HCT116 (cell line): ENCODE results near the gene ANKRD22. TPM values are rescaled to one million over a fixed set of nuclear protein-coding genes. Genes with fewer than 3 reads are reported as not detected.

Source experiments
- ATAC-seq: fragments of 200-7000 bp; cut with Tn5 transposase; 2 replicates; pipeline ENCODE4 v1.9.1; 2020; ENCODE audit warnings: mild to moderate bottlenecking, moderate library complexity
- BruUV-seq: library from RNA; stranded (reverse); fragments of 400-500 nt; replicated peaks from 2 replicates; lab custom pipeline; 2021; lab: Mats Ljungman, UMichigan
- CTCF ChIA-PET: fragments of 300-600 bp; sonication (Branson Sonifier 250); formaldehyde crosslinking; loops from one replicate; lab custom pipeline; 2021; ENCODE audit warnings: antibody characterized with exemption; lab: Charles Lee
- POLR2A ChIA-PET: fragments of 300-600, 350-600 bp; sonication (Branson Sonifier 250); formaldehyde crosslinking; loops from one replicate; lab custom pipeline; 2021; ENCODE audit warnings: antibody characterized with exemption; lab: Charles Lee
- RAD21 ChIA-PET, 2 experiments: fragments of 300-600 bp; sonication (Branson Sonifier 250); formaldehyde crosslinking; loops; one replicate each; lab custom pipeline; 2023; ENCODE audit warnings: low total read pairs in 2 of 2; ENCODE audit not compliant: uncharacterized antibody in 2 of 2, unreplicated experiment in 2 of 2, low non-redundant PET in 1 of 2; lab: Charles Lee
- DNase-seq: peaks from one replicate; pipeline ENCODE4 v3.0.0-alpha.2; 2010; ENCODE audit warnings: low read depth, low spot score
- H2AFZ ChIP-seq: fragments of 200-600 bp; shearing (Covaris generic), sonication (generic); 2 replicates; pipeline ENCODE4 v1.6.1; 2017; ENCODE audit warnings: low read depth, mixed run types, mixed read lengths, antibody characterized with exemption, low read length; ENCODE audit not compliant: poor library complexity, severe bottlenecking
- H3K27ac ChIP-seq: 2 replicates; pipeline ENCODE4 v1.5.1; 2012; ENCODE audit warnings: low read depth, low read length
- H3K27me3 ChIP-seq: fragments of 200-600 bp; sonication (generic); 2 replicates; pipeline ENCODE4 v1.6.1; 2016; ENCODE audit warnings: mixed run types, low read length, mixed read lengths; ENCODE audit not compliant: insufficient read depth
- H3K36me3 ChIP-seq, 2 experiments: fragments of 200-500 bp in 1 of 2; fragments of 200-600 bp in 1 of 2; sonication (Bioruptor generic) in 1 of 2; sonication (generic) in 1 of 2; 2 replicates each; pipeline versions ENCODE4 v1.5.1 to v1.6.1; 2014 to 2016; ENCODE audit warnings: low read length in 2 of 2, inconsistent platforms in 1 of 2, mixed read lengths in 1 of 2, mixed run types in 1 of 2; ENCODE audit not compliant: insufficient read depth in 2 of 2, control insufficient read depth in 1 of 2
- H3K4me1 ChIP-seq, 2 experiments: fragments of 200-600 bp in 1 of 2; sonication (generic) in 1 of 2; 2 replicates each; pipeline versions ENCODE4 v1.5.1 to v1.6.1; 2012 to 2017; ENCODE audit warnings: low read length in 2 of 2, inconsistent platforms in 1 of 2, mild to moderate bottlenecking in 1 of 2, mixed read lengths in 1 of 2, mixed run types in 1 of 2, moderate library complexity in 1 of 2; ENCODE audit not compliant: insufficient read depth in 2 of 2, control insufficient read depth in 1 of 2
- H3K4me2 ChIP-seq: fragments of 200-600 bp; sonication (generic); 2 replicates; pipeline ENCODE4 v1.6.1; 2017; ENCODE audit warnings: mixed run types, low read length, mixed read lengths
- H3K4me3 ChIP-seq, 2 experiments: fragments of 200-600 bp in 1 of 2; sonication (generic) in 1 of 2; replicated peaks in 1 of 2; 2 replicates each; pipeline ENCODE4 v1.5.1; 2011 to 2016; ENCODE audit warnings: low read length in 2 of 2, control low read depth in 1 of 2, low read depth in 1 of 2, mild to moderate bottlenecking in 1 of 2, mixed read lengths in 1 of 2, mixed run types in 1 of 2
- H3K79me2 ChIP-seq: fragments of 200-600 bp; sonication (generic); 2 replicates; pipeline ENCODE4 v1.6.1; 2017; ENCODE audit warnings: mild to moderate bottlenecking, mixed run types, low read length, moderate library complexity, mixed read lengths; ENCODE audit not compliant: insufficient read depth
- H3K9ac ChIP-seq: fragments of 200-600 bp; sonication (generic); 2 replicates; pipeline ENCODE4 v1.6.1; 2016; ENCODE audit warnings: low read length, mixed read lengths
- H3K9me2 ChIP-seq: fragments of 200-600 bp; sonication (generic), shearing (Covaris generic); 2 replicates; pipeline ENCODE4 v1.6.1; 2017; ENCODE audit warnings: mixed run types, mild to moderate bottlenecking, moderate library complexity; ENCODE audit not compliant: insufficient read depth
- H3K9me3 ChIP-seq, 2 experiments: fragments of 200-500 bp in 1 of 2; fragments of 200-600 bp in 1 of 2; sonication (Bioruptor generic) in 1 of 2; sonication (generic) in 1 of 2; 2 replicates each; pipeline ENCODE4 v1.6.1; 2014 to 2017; ENCODE audit warnings: low read length in 2 of 2, mixed read lengths in 2 of 2, inconsistent platforms in 1 of 2, low read depth in 1 of 2, mild to moderate bottlenecking in 1 of 2, mixed run types in 1 of 2, moderate library complexity in 1 of 2; ENCODE audit not compliant: control insufficient read depth in 1 of 2, insufficient read depth in 1 of 2
- H4K20me1 ChIP-seq: fragments of 200-600 bp; sonication (generic), shearing (Covaris generic); 2 replicates; pipeline ENCODE4 v1.6.1; 2017; ENCODE audit warnings: mixed run types, mild to moderate bottlenecking, moderate library complexity; ENCODE audit not compliant: insufficient read depth
- CBX3 ChIP-seq: IDR thresholded peaks from 2 replicates; pipeline ENCODE4 v1.6.1; 2012; ENCODE audit warnings: low read depth
- CEBPB ChIP-seq: IDR thresholded peaks from 2 replicates; pipeline ENCODE4 v1.6.1; 2012; ENCODE audit warnings: low read depth
- EGR1 ChIP-seq: IDR thresholded peaks from 2 replicates; pipeline ENCODE4 v1.6.1; 2012; ENCODE audit warnings: low read depth
- ELF1 ChIP-seq: IDR thresholded peaks from 2 replicates; pipeline ENCODE4 v1.6.1; 2012; ENCODE audit warnings: low read depth, borderline replicate concordance
- EZH2 ChIP-seq: fragments of 200-600 bp; sonication (generic); IDR thresholded peaks from 2 replicates; pipeline ENCODE4 v1.6.1; 2017; ENCODE audit warnings: antibody characterized with exemption, mixed run types
- EZH2phosphoT487 ChIP-seq: fragments of 200-600 bp; IDR thresholded peaks from 2 replicates; pipeline ENCODE4 v1.6.1; 2018; ENCODE audit warnings: antibody characterized with exemption, borderline replicate concordance
- JUND ChIP-seq: IDR thresholded peaks from 2 replicates; pipeline ENCODE4 v1.6.1; 2012
- POLR2A ChIP-seq: IDR thresholded peaks from 2 replicates; pipeline ENCODE4 v1.7.0; 2011; ENCODE audit warnings: borderline replicate concordance; ENCODE audit not compliant: insufficient read depth, insufficient read length; ENCODE audit errors: extremely low read depth
- POLR2AphosphoS5 ChIP-seq: IDR thresholded peaks from 2 replicates; pipeline ENCODE4 v1.6.1; 2011; ENCODE audit warnings: mild to moderate bottlenecking, low read depth, low read length, moderate library complexity
- RAD21 ChIP-seq: IDR thresholded peaks from 2 replicates; pipeline ENCODE4 v1.6.1; 2012; ENCODE audit warnings: low read depth, mild to moderate bottlenecking
- SIN3A ChIP-seq: IDR thresholded peaks from 2 replicates; pipeline ENCODE4 v1.6.1; 2012; ENCODE audit warnings: low read depth
- SP1 ChIP-seq: IDR thresholded peaks from 2 replicates; pipeline ENCODE4 v1.6.1; 2012; ENCODE audit warnings: low read depth
- SRF ChIP-seq: IDR thresholded peaks from 2 replicates; pipeline ENCODE4 v1.6.1; 2012; ENCODE audit warnings: low read depth
- TCF7L2 ChIP-seq: IDR thresholded peaks from 2 replicates; pipeline ENCODE4 v1.7.0; 2011; ENCODE audit warnings: borderline replicate concordance, inconsistent platforms; ENCODE audit not compliant: insufficient read depth, insufficient read length; ENCODE audit errors: extremely low read depth
- YY1 ChIP-seq: IDR thresholded peaks from 2 replicates; pipeline ENCODE4 v1.6.1; 2011; ENCODE audit warnings: low read length, low read depth, moderate library complexity, mild to moderate bottlenecking; ENCODE audit not compliant: insufficient replicate concordance; ENCODE audit errors: extremely low read depth
- ZNF274 ChIP-seq: fragments of 200-500 bp; sonication (Bioruptor generic); IDR thresholded peaks from 2 replicates; pipeline ENCODE4 v1.6.1; 2014; ENCODE audit warnings: mild to moderate bottlenecking, low read depth, low read length, inconsistent platforms
- intact Hi-C: fragments of 100-400 bp; cut with micrococcal nuclease; formaldehyde crosslinking; loops from 2 replicates; pipeline ENCODE4 v1.10.0; 2022
- total RNA-seq: library from RNA; stranded (reverse); gene quantifications from one replicate; pipeline ENCODE4 v1.2.1, GENCODE V29; 2021; ENCODE audit not compliant: unreplicated experiment
- TF ChIP-seq, protein P1 (sequence below): IDR thresholded peaks from 2 replicates; pipeline ENCODE4 v1.6.1; 2012
- TF ChIP-seq, protein P2 (sequence below): IDR thresholded peaks from 2 replicates; pipeline ENCODE4 v1.6.1; 2012
- TF ChIP-seq, protein P3 (sequence below): IDR thresholded peaks from 2 replicates; pipeline ENCODE4 v1.6.1; 2011; ENCODE audit warnings: mild to moderate bottlenecking, low read length, moderate library complexity; ENCODE audit not compliant: insufficient replicate concordance; ENCODE audit errors: extremely low read depth

The ANKRD22 gene
- total RNA-seq, 1 experiment from 2014 or later: 2.3 TPM

DNA sequence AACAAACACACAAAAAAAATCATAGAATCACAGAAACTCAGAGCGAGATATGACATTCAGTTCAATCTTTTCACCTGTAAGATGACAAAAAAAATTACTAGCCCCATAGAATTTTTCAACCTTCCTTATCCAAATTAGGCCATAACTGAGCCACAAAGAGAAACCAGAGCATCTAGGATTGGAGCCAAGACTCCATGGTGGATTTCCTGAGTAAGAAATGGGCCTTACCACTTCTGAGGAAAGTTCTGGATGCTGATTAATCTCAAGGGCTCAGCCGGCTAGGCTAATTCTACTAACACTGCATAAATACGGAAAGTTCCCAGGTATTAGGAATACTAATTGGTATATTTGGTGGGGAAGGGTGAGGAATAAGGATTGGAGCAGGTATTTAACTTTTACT, 32.4 kb downstream of the ANKRD22 start:
- Histone ChIP-seq H2AFZ (no peak overlapping the region), H3K9me3 (no peaks in the 10 kb centered on the region), H3K9me2 (no peaks in the 10 kb centered on the region), H4K20me1 (no peaks in the 10 kb centered on the region), H3K4me1 (no peaks in the 10 kb centered on the region), H3K36me3 (no peaks in the 10 kb centered on the region), H3K27me3 (no peaks in the 10 kb centered on the region), H3K9ac (no peak overlapping the region), H3K27ac (no peak overlapping the region), H3K4me2 (no peak overlapping the region), H3K4me3 (no peak overlapping the region), H3K79me2 (no peaks in the 10 kb centered on the region)
- intact Hi-C loops: no loop called here
- DNase-seq: no peak
- CTCF ChIA-PET: no interaction called here
- TF ChIP-seq SRF (no peak), SP1 (no peak), POLR2A (no peak), CBX3 (no peak), ZNF274 (no peak), SIN3A (no peak), CEBPB (no peak)
- TF ChIP-seq, protein P1, sequence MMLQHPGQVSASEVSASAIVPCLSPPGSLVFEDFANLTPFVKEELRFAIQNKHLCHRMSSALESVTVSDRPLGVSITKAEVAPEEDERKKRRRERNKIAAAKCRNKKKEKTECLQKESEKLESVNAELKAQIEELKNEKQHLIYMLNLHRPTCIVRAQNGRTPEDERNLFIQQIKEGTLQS: no peak
- BruUV-seq: no TSS peak
- RAD21 ChIA-PET: no interaction called here
- no peak for ATAC-seq
- POLR2A ChIA-PET: no interaction called here

DNA sequence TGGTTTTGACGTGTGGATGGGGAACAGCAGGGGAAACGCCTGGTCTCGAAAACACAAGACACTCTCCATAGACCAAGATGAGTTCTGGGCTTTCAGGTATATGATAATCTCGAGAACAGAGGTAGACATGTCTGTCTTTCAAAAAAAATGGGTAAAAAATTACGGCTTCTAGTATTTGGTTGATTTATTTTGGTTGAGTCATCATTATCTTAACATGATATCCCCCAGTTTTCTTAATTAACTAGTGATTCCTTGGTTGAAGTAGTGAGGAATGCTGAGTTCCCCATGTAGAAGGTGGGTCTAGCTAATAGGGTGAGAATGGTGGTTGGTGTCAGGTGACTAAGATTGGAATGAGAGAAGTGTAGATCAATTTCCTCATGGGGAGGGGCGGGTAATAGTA, 38.4 kb downstream of the ANKRD22 start:
- DNase-seq (no peak), ATAC-seq (no peak)
- Histone ChIP-seq H3K4me3 (no peak overlapping the region), H3K36me3 (no peaks in the 10 kb centered on the region), H3K79me2 (no peaks in the 10 kb centered on the region), H3K4me2 (no peak overlapping the region), H3K9me2 (no peaks in the 10 kb centered on the region), H3K27ac (no peak overlapping the region), H3K9ac (no peak overlapping the region), H3K4me1 (no peaks in the 10 kb centered on the region), H4K20me1 (no peaks in the 10 kb centered on the region), H3K27me3 (no peaks in the 10 kb centered on the region), H3K9me3 (no peaks in the 10 kb centered on the region), H2AFZ (no peak overlapping the region)
- intact Hi-C loops: loop anchor here (5.0 kb wide), 1 partner anchor 231 kb away; the partner anchor contains the start of gene RNLS
- no peak for TF ChIP-seq TCF7L2
- TF ChIP-seq SP1: no peak
- no peak for TF ChIP-seq EZH2phosphoT487
- TF ChIP-seq, protein P1: no peak
- no peak for TF ChIP-seq YY1
- TF ChIP-seq POLR2AphosphoS5: no peak
- no peak for TF ChIP-seq EZH2
- no peak for TF ChIP-seq RAD21
- no peak for TF ChIP-seq SRF
- no peak for TF ChIP-seq EGR1
- TF ChIP-seq SIN3A: no peak
- TF ChIP-seq JUND: no peak
- TF ChIP-seq, protein P2, sequence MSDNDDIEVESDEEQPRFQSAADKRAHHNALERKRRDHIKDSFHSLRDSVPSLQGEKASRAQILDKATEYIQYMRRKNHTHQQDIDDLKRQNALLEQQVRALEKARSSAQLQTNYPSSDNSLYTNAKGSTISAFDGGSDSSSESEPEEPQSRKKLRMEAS: no peak
- no peak for TF ChIP-seq CBX3
- no peak for TF ChIP-seq ELF1
- TF ChIP-seq ZNF274: no peak
- TF ChIP-seq, protein P3, sequence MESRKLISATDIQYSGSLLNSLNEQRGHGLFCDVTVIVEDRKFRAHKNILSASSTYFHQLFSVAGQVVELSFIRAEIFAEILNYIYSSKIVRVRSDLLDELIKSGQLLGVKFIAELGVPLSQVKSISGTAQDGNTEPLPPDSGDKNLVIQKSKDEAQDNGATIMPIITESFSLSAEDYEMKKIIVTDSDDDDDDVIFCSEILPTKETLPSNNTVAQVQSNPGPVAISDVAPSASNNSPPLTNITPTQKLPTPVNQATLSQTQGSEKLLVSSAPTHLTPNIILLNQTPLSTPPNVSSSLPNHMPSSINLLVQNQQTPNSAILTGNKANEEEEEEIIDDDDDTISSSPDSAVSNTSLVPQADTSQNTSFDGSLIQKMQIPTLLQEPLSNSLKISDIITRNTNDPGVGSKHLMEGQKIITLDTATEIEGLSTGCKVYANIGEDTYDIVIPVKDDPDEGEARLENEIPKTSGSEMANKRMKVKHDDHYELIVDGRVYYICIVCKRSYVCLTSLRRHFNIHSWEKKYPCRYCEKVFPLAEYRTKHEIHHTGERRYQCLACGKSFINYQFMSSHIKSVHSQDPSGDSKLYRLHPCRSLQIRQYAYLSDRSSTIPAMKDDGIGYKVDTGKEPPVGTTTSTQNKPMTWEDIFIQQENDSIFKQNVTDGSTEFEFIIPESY: no peak
- no peak for TF ChIP-seq POLR2A
- TF ChIP-seq CEBPB: no peak
- RAD21 ChIA-PET: no interaction called here
- CTCF ChIA-PET: no interaction called here
- POLR2A ChIA-PET: no interaction called here
- no TSS peak for BruUV-seq
